Astrocyte of the spinal cord (primary cell): ENCODE data around the gene SRGAP1.

ENCODE experiments used
- DNase-seq: peaks from one replicate; pipeline ENCODE4 v3.0.0; 2011; ENCODE audit warnings: low read depth, low spot score
- H3K4me3 ChIP-seq: 2 replicates; pipeline ENCODE4 v1.5.1; 2011; ENCODE audit warnings: low read depth, mild to moderate bottlenecking, low read length, moderate library complexity
- CTCF ChIP-seq: IDR thresholded peaks from 2 replicates; pipeline ENCODE4 v1.5.1; 2012; ENCODE audit warnings: low read depth, mild to moderate bottlenecking, low read length, inconsistent platforms
- in situ Hi-C: cut with HindIII; loops from 2 replicates; pipeline ENCODE4 v1.10.0; 2017; ENCODE audit warnings: low sequenced_read_pairs

The SRGAP1 gene

DNA sequence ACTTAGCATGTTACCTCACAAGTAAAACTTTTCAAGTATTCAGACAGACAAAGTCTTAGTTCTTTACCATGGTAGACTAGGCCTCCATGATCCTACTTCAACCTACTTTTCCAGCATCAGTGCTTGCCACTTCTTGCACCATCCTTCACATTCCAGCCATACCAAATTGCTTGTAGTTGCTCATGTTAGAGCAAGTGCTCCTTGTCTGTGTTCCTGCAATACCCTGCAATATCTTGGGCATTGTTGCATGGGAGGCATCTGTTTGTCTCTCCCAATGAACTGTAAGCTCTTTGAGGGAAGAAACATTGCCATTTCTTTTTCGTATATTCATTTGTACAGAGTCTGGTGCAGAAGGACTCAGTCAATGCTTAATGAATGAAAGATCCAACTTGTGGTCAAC, 78.0 kb downstream of the SRGAP1 start:
- no peak for TF ChIP-seq CTCF
- H3K4me3 ChIP-seq, result no peak overlapping the region
- DNase-seq, result peak; percentile 25
- in situ Hi-C loops, result no loop called here

DNA sequence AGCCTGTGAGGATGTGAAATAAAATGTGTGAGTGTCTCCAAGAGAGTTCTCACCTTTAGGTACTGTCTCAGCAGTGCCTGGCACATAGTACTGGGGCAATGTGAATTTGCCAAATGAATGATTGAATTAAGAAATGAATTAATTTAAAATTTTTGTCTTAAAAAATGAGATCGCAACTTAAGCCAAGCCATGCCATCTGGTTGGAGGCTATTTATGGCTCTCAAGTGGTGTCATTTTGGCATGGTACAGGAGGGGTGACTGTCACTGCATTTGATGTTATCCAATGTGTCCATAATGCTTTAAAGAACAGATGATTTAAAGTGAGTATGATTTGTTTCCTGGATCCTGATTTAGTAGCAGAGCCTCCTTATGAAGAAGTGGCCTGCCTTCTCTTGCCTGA, 80.3 kb downstream of the SRGAP1 start:
- H3K4me3 ChIP-seq, result no peak overlapping the region
- in situ Hi-C loops, result no loop called here
- DNase-seq, result no peak
- TF ChIP-seq CTCF, result no peak

DNA sequence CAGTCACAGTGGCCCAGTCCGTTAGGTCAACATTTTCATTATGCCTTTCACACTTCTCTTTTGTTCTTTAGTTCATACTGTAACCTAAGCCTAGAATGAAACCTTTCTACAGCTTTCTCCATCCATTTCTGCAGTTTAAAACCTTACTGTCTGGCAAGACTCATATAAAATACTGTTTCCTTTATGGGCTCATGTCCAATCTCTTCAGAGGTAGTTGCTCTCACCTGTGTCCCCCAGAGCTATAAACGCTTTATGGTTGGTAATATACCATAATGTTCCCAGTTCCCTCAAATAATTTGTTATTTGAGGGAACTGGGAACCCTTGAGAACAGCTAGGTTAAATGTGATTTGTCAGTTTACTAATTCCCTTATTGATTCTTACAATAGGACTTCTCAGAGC, 83.0 kb downstream of the SRGAP1 start:
- no peak for TF ChIP-seq CTCF
- no peak overlapping the region for H3K4me3 ChIP-seq
- in situ Hi-C loops, result no loop called here
- no peak for DNase-seq

GRCh38 chr12:63928305-63928704, 83.8 kb downstream of the SRGAP1 start:
- in situ Hi-C loops, result no loop called here
- no peak for TF ChIP-seq CTCF
- H3K4me3 ChIP-seq, result no peak overlapping the region
- no peak for DNase-seq

GRCh38 chr12:63929426-63929825, 84.9 kb downstream of the SRGAP1 start:
- TF ChIP-seq CTCF, result no peak
- no peak for DNase-seq
- H3K4me3 ChIP-seq, result no peak overlapping the region
- in situ Hi-C loops, result no loop called here

GRCh38 chr12:63930971-63931370, 86.5 kb downstream of the SRGAP1 start:
- no peak for TF ChIP-seq CTCF
- H3K4me3 ChIP-seq, result no peak overlapping the region
- DNase-seq, result peak; percentile 45
- in situ Hi-C loops, result no loop called here

GRCh38 chr12:63931703-63932102, 87.2 kb downstream of the SRGAP1 start:
- H3K4me3 ChIP-seq, result no peak overlapping the region
- DNase-seq, result no peak
- in situ Hi-C loops, result no loop called here
- no peak for TF ChIP-seq CTCF
